Measurements from ENCODE around the gene KLHDC10.

- TF ChIP-seq POLR2AphosphoS5 (IDR thresholded peaks at IDR 0.05; ENCODE audit: insufficient read depth in 1 of 2, low read depth in 1 of 2) = no peak
- no peak for TF ChIP-seq CTCF (IDR thresholded peaks at IDR 0.05)
These were observed 45.9 kb upstream of the KLHDC10 start for GRCh38 chr7:130024390-130024789.

Data from vagina (tissue), 2 donors.